ENCODE results near the gene RUNX2. TPM values are rescaled to one million over a fixed set of nuclear protein-coding genes. Genes with fewer than 3 reads are reported as not detected.

The RUNX2 gene
- total RNA-seq, 1 experiment from 2014 or later: 7.0 TPM

DNA sequence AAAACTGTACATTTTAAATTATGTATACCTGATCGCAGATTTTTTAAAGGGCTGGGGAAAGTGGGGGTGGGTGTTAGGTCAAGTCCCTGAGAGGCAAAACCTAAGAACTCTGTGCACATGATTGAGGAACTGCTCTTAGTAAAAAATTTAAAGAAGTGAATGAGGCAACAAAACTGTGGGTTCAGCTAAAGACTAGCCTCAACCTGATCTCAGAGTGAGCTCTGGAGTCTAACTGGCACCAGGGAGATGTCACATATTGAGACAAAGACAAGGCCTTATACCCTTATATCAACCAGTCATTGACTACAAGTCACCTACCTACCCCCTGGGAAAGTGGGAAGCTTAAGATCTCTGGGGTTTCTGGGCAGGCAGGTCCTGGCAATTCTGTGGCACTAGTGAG, 27.4 kb upstream of the RUNX2 start:
- DNase-seq (ENCODE audit: low read depth, low spot score): no peak
- no peaks in the 10 kb centered on the region for H3K36me3 ChIP-seq (ENCODE audit: control insufficient read depth, insufficient read depth, low read length)
- TF ChIP-seq SIN3A (IDR thresholded peaks at IDR 0.05; ENCODE audit: borderline replicate concordance, insufficient read depth, low read depth, low read length) (no peak), TCF7L2 (IDR thresholded peaks at IDR 0.05; ENCODE audit: low read depth, low read length) (no peak), POLR2AphosphoS5 (IDR thresholded peaks at IDR 0.05; ENCODE audit: low read depth, low read length) (no peak)
- TF ChIP-seq, protein P1, sequence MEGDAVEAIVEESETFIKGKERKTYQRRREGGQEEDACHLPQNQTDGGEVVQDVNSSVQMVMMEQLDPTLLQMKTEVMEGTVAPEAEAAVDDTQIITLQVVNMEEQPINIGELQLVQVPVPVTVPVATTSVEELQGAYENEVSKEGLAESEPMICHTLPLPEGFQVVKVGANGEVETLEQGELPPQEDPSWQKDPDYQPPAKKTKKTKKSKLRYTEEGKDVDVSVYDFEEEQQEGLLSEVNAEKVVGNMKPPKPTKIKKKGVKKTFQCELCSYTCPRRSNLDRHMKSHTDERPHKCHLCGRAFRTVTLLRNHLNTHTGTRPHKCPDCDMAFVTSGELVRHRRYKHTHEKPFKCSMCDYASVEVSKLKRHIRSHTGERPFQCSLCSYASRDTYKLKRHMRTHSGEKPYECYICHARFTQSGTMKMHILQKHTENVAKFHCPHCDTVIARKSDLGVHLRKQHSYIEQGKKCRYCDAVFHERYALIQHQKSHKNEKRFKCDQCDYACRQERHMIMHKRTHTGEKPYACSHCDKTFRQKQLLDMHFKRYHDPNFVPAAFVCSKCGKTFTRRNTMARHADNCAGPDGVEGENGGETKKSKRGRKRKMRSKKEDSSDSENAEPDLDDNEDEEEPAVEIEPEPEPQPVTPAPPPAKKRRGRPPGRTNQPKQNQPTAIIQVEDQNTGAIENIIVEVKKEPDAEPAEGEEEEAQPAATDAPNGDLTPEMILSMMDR (IDR thresholded peaks at IDR 0.05): no peak
- TF ChIP-seq, protein P2, sequence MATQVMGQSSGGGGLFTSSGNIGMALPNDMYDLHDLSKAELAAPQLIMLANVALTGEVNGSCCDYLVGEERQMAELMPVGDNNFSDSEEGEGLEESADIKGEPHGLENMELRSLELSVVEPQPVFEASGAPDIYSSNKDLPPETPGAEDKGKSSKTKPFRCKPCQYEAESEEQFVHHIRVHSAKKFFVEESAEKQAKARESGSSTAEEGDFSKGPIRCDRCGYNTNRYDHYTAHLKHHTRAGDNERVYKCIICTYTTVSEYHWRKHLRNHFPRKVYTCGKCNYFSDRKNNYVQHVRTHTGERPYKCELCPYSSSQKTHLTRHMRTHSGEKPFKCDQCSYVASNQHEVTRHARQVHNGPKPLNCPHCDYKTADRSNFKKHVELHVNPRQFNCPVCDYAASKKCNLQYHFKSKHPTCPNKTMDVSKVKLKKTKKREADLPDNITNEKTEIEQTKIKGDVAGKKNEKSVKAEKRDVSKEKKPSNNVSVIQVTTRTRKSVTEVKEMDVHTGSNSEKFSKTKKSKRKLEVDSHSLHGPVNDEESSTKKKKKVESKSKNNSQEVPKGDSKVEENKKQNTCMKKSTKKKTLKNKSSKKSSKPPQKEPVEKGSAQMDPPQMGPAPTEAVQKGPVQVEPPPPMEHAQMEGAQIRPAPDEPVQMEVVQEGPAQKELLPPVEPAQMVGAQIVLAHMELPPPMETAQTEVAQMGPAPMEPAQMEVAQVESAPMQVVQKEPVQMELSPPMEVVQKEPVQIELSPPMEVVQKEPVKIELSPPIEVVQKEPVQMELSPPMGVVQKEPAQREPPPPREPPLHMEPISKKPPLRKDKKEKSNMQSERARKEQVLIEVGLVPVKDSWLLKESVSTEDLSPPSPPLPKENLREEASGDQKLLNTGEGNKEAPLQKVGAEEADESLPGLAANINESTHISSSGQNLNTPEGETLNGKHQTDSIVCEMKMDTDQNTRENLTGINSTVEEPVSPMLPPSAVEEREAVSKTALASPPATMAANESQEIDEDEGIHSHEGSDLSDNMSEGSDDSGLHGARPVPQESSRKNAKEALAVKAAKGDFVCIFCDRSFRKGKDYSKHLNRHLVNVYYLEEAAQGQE (IDR thresholded peaks at IDR 0.05; ENCODE audit: insufficient read depth in 1 of 2, low read depth in 2 of 2, low read length in 1 of 2): no peak
- POLR2A ChIA-PET: no interaction called here
- H3K27ac ChIP-seq (ENCODE audit: low read length): no peak overlapping the region
- no TSS peak for BruUV-seq (replicated peaks)
- ATAC-seq: no peak
- no peak overlapping the region for H3K4me3 ChIP-seq (ENCODE audit: low read depth in 2 of 2, low read length in 2 of 2)
- intact Hi-C loops (cut with micrococcal nuclease; ENCODE audit: unreplicated experiment): no loop called here
- in situ Hi-C loops (cut with HindIII; ENCODE audit: low pct_unique_long_range_greater_than_20kb, low sequenced_read_pairs): no loop called here
- CTCF ChIA-PET: no interaction called here
- H3K27me3 ChIP-seq (ENCODE audit: control insufficient read depth, insufficient read depth, low read length): no peaks in the 10 kb centered on the region
- H3K9me3 ChIP-seq (ENCODE audit: control insufficient read depth, insufficient read depth, low read depth, low read length): no peaks in the 10 kb centered on the region
- no peaks in the 10 kb centered on the region for H3K4me1 ChIP-seq (ENCODE audit: control insufficient read depth, insufficient read depth, low read length)

DNA sequence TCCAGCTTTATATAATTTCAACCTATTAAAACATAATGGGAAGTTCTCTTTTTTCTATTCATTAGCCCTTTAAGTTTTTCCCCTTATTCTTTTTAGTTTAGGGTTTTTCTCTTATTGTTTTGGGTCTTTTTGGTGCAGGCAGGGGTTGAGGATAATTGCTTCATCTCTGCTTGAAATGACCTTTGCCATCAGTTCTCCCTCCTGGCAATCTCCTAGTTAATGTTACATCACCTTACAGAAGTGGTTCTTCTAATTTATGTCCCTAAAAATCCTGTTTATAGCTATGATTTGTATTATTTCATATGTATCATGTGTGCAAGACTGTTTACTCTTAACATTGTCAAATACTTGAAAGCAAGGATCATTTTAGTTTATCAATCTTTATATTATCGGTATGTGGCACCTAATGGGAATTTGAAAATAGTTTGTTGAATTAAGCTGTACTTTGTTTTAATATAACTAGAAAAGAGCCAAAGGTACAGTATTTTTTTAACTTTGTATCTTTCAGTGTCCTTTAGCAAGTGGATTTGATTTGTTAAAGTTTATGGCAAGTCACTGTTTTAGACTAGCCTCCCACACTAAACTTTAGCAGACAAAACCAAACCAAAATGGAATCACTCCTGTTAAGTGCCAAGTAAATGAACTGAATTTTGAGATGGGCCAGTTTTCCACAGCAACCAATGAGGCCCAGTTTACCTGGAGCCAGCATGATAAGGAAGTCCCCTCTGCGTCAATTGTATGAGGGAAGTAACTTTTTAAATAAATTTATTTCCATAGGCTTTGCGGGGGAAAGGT, 26.6 kb upstream of the RUNX2 start:
- intact Hi-C loops (cut with micrococcal nuclease; ENCODE audit: unreplicated experiment) (no loop called here), in situ Hi-C loops (cut with HindIII; ENCODE audit: low pct_unique_long_range_greater_than_20kb, low sequenced_read_pairs) (no loop called here)
- no peak for DNase-seq (ENCODE audit: low read depth, low spot score)
- TF ChIP-seq, protein P2 (IDR thresholded peaks at IDR 0.05; ENCODE audit: insufficient read depth in 1 of 2, low read depth in 2 of 2, low read length in 1 of 2): no peak
- TF ChIP-seq POLR2AphosphoS5 (IDR thresholded peaks at IDR 0.05; ENCODE audit: low read depth, low read length) (no peak), SIN3A (IDR thresholded peaks at IDR 0.05; ENCODE audit: borderline replicate concordance, insufficient read depth, low read depth, low read length) (no peak), TCF7L2 (IDR thresholded peaks at IDR 0.05; ENCODE audit: low read depth, low read length) (no peak)
- TF ChIP-seq, protein P1 (IDR thresholded peaks at IDR 0.05): no peak
- no peak overlapping the region for H3K27ac ChIP-seq (ENCODE audit: low read length)
- no peaks in the 10 kb centered on the region for H3K9me3 ChIP-seq (ENCODE audit: control insufficient read depth, insufficient read depth, low read depth, low read length)
- H3K4me1 ChIP-seq (ENCODE audit: control insufficient read depth, insufficient read depth, low read length): no peaks in the 10 kb centered on the region
- H3K27me3 ChIP-seq (ENCODE audit: control insufficient read depth, insufficient read depth, low read length): no peaks in the 10 kb centered on the region
- no peaks in the 10 kb centered on the region for H3K36me3 ChIP-seq (ENCODE audit: control insufficient read depth, insufficient read depth, low read length)
- BruUV-seq (replicated peaks): no TSS peak
- ChIA-PET CTCF (no interaction called here), POLR2A (interaction anchor here (0.6 kb wide), 1 partner anchor 279 kb away, joined by 3 read pairs; no protein-coding TSS in a partner anchor)
- no peak overlapping the region for H3K4me3 ChIP-seq (ENCODE audit: low read depth in 2 of 2, low read length in 2 of 2)
- no peak for ATAC-seq
